NCI-H146 treated with DMSO at 0.1 percent for 48 hours (cell line): Measurements from ENCODE around the gene MMP13.
A peak's percentile ranks its signal among the peaks of the same experiment; 100 is the strongest.
"Not testable (repeated sequence)": the region's sequence is repeated elsewhere in the genome, so short reads cannot be mapped to it uniquely, and the experiment has no call there.

Experiments
- DNase-seq: peaks from one replicate; lab custom pipeline; 2025; ENCODE audit not compliant: unreplicated experiment; lab: John Stamatoyannopoulos, UW

The MMP13 gene

GRCh38 chr11:102955624-102956023 is at the start of gene MMP13:
Gene MMP13 (minus strand): TSS chr11:102955732. CDS start chr11:102955705, 27 bp downstream.
- no peak for DNase-seq

- DNase-seq, result not testable (repeated sequence)
Observed at GRCh38 chr11:103004234-103004633, 48.7 kb upstream of the MMP13 start.

GRCh38 chr11:102994105-102994504 is 38.6 kb upstream of the MMP13 start:
- no peak for DNase-seq

GRCh38 chr11:102991776-102992175 is 36.2 kb upstream of the MMP13 start:
- no peak for DNase-seq

GRCh38 chr11:102990145-102990544 is 34.6 kb upstream of the MMP13 start:
- no peak for DNase-seq

- DNase-seq, result no peak
Observed at GRCh38 chr11:102989379-102990047, 34.0 kb upstream of the MMP13 start.

GRCh38 chr11:102986815-102987214 is 31.3 kb upstream of the MMP13 start:
- DNase-seq, result no peak

GRCh38 chr11:102985850-102986249 is 30.3 kb upstream of the MMP13 start:
- no peak for DNase-seq

GRCh38 chr11:102983486-102983885 is 28.0 kb upstream of the MMP13 start:
- DNase-seq, result no peak

- no peak for DNase-seq
Observed at GRCh38 chr11:102981324-102981910, 25.9 kb upstream of the MMP13 start.

GRCh38 chr11:102974552-102975280 is 19.2 kb upstream of the MMP13 start:
- no peak for DNase-seq

- not testable (repeated sequence) for DNase-seq
Observed at GRCh38 chr11:102973698-102974097, 18.2 kb upstream of the MMP13 start.

GRCh38 chr11:102972853-102973252 is 17.3 kb upstream of the MMP13 start:
- DNase-seq, result no peak

- DNase-seq, result no peak
Observed at GRCh38 chr11:102971766-102972165, 16.2 kb upstream of the MMP13 start.

GRCh38 chr11:102967497-102967896 is 12.0 kb upstream of the MMP13 start:
- no peak for DNase-seq

GRCh38 chr11:102966011-102966410 is 10.5 kb upstream of the MMP13 start:
- DNase-seq, result no peak

- no peak for DNase-seq
Observed at GRCh38 chr11:102964867-102965266, 9.3 kb upstream of the MMP13 start.

GRCh38 chr11:102957953-102958352 is 2.4 kb upstream of the MMP13 start:
- no peak for DNase-seq

GRCh38 chr11:102950622-102951081 is 4.9 kb downstream of the MMP13 start:
- no peak for DNase-seq

- DNase-seq, result no peak
Observed at GRCh38 chr11:102946237-102946636, 9.3 kb downstream of the MMP13 start.

- DNase-seq, result peak; percentile 1
Observed at GRCh38 chr11:102940714-102941588, 14.6 kb downstream of the MMP13 start.
